ENCODE results near the gene SUCLG2.

Gene SUCLG2

DNA sequence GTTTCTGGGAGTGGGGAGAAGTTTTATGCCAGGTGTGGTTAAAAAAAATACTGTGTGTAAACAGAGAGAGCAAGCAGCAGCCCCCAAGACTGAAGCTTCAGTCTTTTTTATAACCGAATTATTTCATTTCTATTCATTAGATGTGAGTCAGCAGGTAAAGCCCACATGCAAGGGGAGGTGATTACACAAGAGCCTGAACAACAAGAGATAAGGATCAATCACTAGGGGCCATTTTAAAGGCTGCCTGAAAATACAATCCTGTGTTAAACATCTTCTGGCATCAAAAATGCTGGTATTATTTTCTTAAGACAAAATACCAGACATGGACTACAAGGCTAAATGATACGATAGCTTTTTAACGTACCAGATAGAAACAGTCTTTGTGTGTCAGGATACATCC, 217.3 kb downstream of the SUCLG2 start:
- Histone ChIP-seq H3K27ac (no peak overlapping the region), H3K4me3 (ENCODE audit: low read depth, low read length) (no peak overlapping the region), H3K27me3 (ENCODE audit: insufficient read depth, low read depth, severe bottlenecking) (no peaks in the 10 kb centered on the region), H3K9me3 (ENCODE audit: severe bottlenecking) (no peaks in the 10 kb centered on the region), H3K36me3 (no peaks in the 10 kb centered on the region)
- TF ChIP-seq, protein P1, sequence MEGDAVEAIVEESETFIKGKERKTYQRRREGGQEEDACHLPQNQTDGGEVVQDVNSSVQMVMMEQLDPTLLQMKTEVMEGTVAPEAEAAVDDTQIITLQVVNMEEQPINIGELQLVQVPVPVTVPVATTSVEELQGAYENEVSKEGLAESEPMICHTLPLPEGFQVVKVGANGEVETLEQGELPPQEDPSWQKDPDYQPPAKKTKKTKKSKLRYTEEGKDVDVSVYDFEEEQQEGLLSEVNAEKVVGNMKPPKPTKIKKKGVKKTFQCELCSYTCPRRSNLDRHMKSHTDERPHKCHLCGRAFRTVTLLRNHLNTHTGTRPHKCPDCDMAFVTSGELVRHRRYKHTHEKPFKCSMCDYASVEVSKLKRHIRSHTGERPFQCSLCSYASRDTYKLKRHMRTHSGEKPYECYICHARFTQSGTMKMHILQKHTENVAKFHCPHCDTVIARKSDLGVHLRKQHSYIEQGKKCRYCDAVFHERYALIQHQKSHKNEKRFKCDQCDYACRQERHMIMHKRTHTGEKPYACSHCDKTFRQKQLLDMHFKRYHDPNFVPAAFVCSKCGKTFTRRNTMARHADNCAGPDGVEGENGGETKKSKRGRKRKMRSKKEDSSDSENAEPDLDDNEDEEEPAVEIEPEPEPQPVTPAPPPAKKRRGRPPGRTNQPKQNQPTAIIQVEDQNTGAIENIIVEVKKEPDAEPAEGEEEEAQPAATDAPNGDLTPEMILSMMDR (IDR thresholded peaks at IDR 0.05; ENCODE audit: low read depth, low read length): no peak
- no peak for DNase-seq

DNA sequence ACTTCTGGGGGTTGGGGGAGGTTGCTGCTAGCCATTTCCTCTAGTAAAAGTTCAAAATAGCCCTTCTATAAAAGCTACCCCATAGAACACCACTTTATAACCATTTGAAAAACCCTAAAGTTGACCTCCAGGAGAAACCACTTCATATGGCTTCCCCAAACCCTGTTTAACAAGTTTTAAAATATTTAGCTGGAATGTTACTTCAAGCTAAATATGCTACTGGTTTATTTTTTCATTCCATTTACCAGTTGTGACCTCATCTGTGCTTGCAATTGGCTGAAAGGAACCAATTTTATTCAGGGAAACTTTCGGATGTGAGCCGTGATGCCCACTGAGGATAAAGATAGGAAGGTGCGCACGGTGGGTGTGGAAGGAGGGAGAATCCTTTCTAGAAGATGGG, 221.3 kb downstream of the SUCLG2 start:
- Histone ChIP-seq H3K36me3 (no peaks in the 10 kb centered on the region), H3K27ac (no peak overlapping the region), H3K9me3 (ENCODE audit: severe bottlenecking) (no peaks in the 10 kb centered on the region), H3K4me3 (ENCODE audit: low read depth, low read length) (no peak overlapping the region), H3K27me3 (ENCODE audit: insufficient read depth, low read depth, severe bottlenecking) (no peaks in the 10 kb centered on the region)
- DNase-seq: no peak
- TF ChIP-seq, protein P1 (IDR thresholded peaks at IDR 0.05; ENCODE audit: low read depth, low read length): no peak

DNA sequence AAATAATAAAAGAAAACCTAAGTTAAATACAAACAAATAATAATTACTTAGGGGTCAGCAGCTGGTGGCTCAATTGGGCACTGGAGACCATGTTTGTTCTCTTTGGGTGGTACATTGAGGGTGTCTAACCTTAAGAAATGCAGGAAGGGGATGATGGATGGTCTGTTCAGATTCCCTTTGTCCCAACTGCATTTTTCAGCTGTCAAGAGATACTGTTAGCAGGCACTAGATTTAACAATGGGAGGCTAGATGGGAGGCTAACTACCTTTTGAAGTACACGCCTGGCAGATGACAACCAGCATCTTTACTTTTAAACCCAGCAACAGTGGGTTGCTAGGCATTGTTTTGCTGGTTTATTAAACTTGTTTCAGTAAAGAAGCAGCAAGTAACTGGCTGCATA, 222.5 kb downstream of the SUCLG2 start:
- Histone ChIP-seq H3K9me3 (ENCODE audit: severe bottlenecking) (no peaks in the 10 kb centered on the region), H3K36me3 (no peaks in the 10 kb centered on the region), H3K27me3 (ENCODE audit: insufficient read depth, low read depth, severe bottlenecking) (no peaks in the 10 kb centered on the region), H3K27ac (no peak overlapping the region), H3K4me3 (ENCODE audit: low read depth, low read length) (no peak overlapping the region)
- no peak for DNase-seq
- TF ChIP-seq, protein P1 (IDR thresholded peaks at IDR 0.05; ENCODE audit: low read depth, low read length): no peak

DNA sequence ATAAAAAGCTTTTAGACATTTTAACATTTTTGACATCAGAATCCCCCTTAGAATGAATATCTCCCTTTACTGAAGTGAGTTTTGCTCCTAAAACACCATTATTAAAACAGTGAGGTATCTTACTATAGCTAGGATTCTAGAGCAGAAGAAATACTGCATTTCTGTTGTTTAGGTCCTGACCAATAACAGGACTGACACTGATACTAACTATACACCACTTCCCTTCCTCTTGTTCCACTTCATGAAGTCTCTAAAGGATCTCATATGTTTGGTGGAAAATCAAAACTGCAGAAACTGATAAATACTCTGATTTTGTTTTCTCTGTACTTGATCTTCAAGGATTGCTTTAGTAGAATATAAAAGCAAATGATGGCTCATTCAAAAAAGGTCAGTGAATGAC, 230.7 kb downstream of the SUCLG2 start:
- Histone ChIP-seq H3K27me3 (ENCODE audit: insufficient read depth, low read depth, severe bottlenecking) (no peaks in the 10 kb centered on the region), H3K9me3 (ENCODE audit: severe bottlenecking) (peaks cover 4% of the 10 kb centered on the region), H3K27ac (no peak overlapping the region), H3K4me3 (ENCODE audit: low read depth, low read length) (no peak overlapping the region), H3K36me3 (no peaks in the 10 kb centered on the region)
- TF ChIP-seq, protein P1 (IDR thresholded peaks at IDR 0.05; ENCODE audit: low read depth, low read length): no peak
- DNase-seq: no peak

DNA sequence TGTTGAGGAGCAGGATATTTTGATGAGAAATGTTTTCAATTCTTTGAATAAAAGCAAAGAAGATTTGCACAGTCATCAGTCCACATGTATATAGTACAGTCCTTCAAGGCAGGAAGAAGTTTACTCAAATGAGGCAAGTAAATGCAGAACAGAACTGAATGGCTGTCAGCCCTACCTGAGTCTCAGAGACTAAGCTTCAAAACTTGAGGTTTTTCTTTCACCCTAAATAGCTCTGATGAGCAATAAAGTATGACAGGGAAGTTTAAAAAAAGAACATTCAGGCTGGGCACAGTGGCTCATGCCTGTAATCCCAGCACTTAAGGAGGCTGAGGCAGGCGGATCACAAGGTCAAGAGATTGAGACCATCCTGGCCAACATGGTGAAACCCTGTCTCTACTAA, 232.5 kb downstream of the SUCLG2 start:
- Histone ChIP-seq H3K4me3 (ENCODE audit: low read depth, low read length) (no peak overlapping the region), H3K9me3 (ENCODE audit: severe bottlenecking) (peaks cover 4% of the 10 kb centered on the region), H3K27me3 (ENCODE audit: insufficient read depth, low read depth, severe bottlenecking) (no peaks in the 10 kb centered on the region), H3K36me3 (no peaks in the 10 kb centered on the region), H3K27ac (no peak overlapping the region)
- TF ChIP-seq, protein P1 (IDR thresholded peaks at IDR 0.05; ENCODE audit: low read depth, low read length): no peak
- no peak for DNase-seq

DNA sequence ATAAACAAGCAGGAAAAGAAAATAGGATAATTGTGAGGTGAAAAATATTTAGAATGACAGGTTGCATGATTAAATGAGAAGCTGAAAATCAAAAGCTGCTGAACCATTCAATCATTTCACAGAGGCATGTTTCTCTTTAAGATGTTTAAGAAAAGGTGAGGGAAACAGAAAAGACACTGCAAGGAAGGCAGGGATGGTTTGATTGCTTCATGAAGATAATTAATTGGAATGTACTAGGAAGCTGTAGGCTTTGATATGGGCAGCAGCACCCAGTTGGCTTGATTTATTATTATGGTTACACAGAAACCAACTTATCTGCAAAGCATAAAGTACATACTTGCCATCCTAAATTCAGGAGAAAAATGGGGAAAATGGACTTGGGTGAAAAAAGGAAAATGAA, 234.6 kb downstream of the SUCLG2 start:
- H3K27me3 ChIP-seq (ENCODE audit: insufficient read depth, low read depth, severe bottlenecking): no peaks in the 10 kb centered on the region
- no peak for DNase-seq
- TF ChIP-seq, protein P1 (IDR thresholded peaks at IDR 0.05; ENCODE audit: low read depth, low read length): no peak
- H3K4me3 ChIP-seq (ENCODE audit: low read depth, low read length): no peak overlapping the region
- no peaks in the 10 kb centered on the region for H3K36me3 ChIP-seq
- H3K9me3 ChIP-seq (ENCODE audit: severe bottlenecking): peaks cover 4% of the 10 kb centered on the region
- no peak overlapping the region for H3K27ac ChIP-seq

All from WERI-Rb-1 (cell line).